ENCODE data around the gene RHBDF2. TPM values are rescaled to one million over a fixed set of nuclear protein-coding genes. Genes with fewer than 3 reads are reported as not detected.

The RHBDF2 gene
- total RNA-seq, 1 donor, result 62.1 TPM

GRCh38 chr17:76502341-76503211, 1.4 kb upstream of the RHBDF2 start:
- Histone ChIP-seq H3K9me3 (ENCODE audit: low read depth, low read length) (no peaks in the 10 kb centered on the region), H3K27me3 (ENCODE audit: insufficient read depth, low read length) (no peaks in the 10 kb centered on the region), H3K4me1 (ENCODE audit: insufficient read depth, low read length) (peaks cover 74% of the 10 kb centered on the region), H3K4me3 (ENCODE audit: low read length) (no peak overlapping the region)

GRCh38 chr17:76501827-76502307, 644 bp upstream of the RHBDF2 start:
- Histone ChIP-seq H3K4me1 (ENCODE audit: insufficient read depth, low read length) (peaks cover 81% of the 10 kb centered on the region), H3K4me3 (ENCODE audit: low read length) (no peak overlapping the region)

GRCh38 chr17:76500747-76501017, 541 bp downstream of the RHBDF2 start:
- Histone ChIP-seq H3K27me3 (ENCODE audit: insufficient read depth, low read length) (no peaks in the 10 kb centered on the region), H3K4me3 (ENCODE audit: low read length) (peak overlapping the region; percentile 93), H3K4me1 (ENCODE audit: insufficient read depth, low read length) (peaks cover 82% of the 10 kb centered on the region), H3K9me3 (ENCODE audit: low read depth, low read length) (no peaks in the 10 kb centered on the region)

More at GRCh38 chr17:76501827-76502307, 644 bp upstream of the RHBDF2 start:
- Histone ChIP-seq H3K27me3 (ENCODE audit: insufficient read depth, low read length) (no peaks in the 10 kb centered on the region), H3K9me3 (ENCODE audit: low read depth, low read length) (no peaks in the 10 kb centered on the region)

- peaks cover 86% of the 10 kb centered on the region for H3K4me1 ChIP-seq (ENCODE audit: insufficient read depth, low read length)
- peak overlapping the region; percentile 93 for H3K4me3 ChIP-seq (ENCODE audit: low read length)
- no peaks in the 10 kb centered on the region for H3K9me3 ChIP-seq (ENCODE audit: low read depth, low read length)
Observed at GRCh38 chr17:76500074-76500746, 1.0 kb downstream of the RHBDF2 start.

DNA sequence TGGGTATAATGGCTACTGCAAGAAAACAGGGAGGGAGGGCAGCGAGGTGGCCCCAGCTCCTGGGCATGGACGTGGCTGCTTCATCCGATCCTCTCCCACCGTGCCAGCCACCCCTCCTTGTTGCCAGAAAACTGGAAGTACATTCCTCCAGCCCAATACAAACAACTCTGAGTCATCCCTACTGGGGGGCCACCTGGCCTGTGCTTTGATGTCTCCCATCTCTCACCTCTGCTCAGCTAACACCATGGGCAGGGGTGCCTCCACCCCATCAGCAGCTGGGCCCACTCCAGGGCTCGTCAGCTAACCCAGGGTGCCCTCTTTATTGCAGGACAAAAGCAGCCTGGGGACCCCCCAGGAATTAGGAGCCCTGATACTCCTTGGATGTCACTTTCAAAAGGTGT, 2.0 kb downstream of the RHBDF2 start:
- H3K9me3 ChIP-seq (ENCODE audit: low read depth, low read length), result no peaks in the 10 kb centered on the region
- no peaks in the 10 kb centered on the region for H3K27me3 ChIP-seq (ENCODE audit: insufficient read depth, low read length)
- H3K4me3 ChIP-seq (ENCODE audit: low read length), result peak overlapping the region; percentile 93
- H3K4me1 ChIP-seq (ENCODE audit: insufficient read depth, low read length), result peaks cover 91% of the 10 kb centered on the region

More at GRCh38 chr17:76500074-76500746, 1.0 kb downstream of the RHBDF2 start:
- H3K27me3 ChIP-seq (ENCODE audit: insufficient read depth, low read length), result no peaks in the 10 kb centered on the region

DNA sequence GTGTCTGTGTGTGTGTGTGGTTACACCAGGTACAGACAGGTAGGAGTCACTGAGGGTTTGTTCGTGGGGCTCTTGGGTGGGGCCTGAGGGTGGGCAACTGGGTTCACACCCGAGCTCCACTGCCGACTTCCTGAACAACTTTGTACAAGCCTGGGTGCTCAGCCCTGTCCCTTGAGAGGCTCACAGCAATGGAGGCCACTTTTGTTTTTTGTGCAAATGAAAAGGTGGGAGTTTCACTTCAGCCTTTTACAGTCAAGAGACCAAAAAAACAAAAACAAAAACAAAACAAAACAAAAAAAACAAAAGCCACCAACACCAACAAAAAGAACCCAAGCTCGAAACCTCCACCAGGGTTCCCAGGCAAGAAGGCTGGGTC, 2.4 kb downstream of the RHBDF2 start:
- Histone ChIP-seq H3K9me3 (ENCODE audit: low read depth, low read length) (no peaks in the 10 kb centered on the region), H3K4me1 (ENCODE audit: insufficient read depth, low read length) (peaks cover 91% of the 10 kb centered on the region), H3K4me3 (ENCODE audit: low read length) (peak overlapping the region; percentile 93), H3K27me3 (ENCODE audit: insufficient read depth, low read length) (no peaks in the 10 kb centered on the region)

DNA sequence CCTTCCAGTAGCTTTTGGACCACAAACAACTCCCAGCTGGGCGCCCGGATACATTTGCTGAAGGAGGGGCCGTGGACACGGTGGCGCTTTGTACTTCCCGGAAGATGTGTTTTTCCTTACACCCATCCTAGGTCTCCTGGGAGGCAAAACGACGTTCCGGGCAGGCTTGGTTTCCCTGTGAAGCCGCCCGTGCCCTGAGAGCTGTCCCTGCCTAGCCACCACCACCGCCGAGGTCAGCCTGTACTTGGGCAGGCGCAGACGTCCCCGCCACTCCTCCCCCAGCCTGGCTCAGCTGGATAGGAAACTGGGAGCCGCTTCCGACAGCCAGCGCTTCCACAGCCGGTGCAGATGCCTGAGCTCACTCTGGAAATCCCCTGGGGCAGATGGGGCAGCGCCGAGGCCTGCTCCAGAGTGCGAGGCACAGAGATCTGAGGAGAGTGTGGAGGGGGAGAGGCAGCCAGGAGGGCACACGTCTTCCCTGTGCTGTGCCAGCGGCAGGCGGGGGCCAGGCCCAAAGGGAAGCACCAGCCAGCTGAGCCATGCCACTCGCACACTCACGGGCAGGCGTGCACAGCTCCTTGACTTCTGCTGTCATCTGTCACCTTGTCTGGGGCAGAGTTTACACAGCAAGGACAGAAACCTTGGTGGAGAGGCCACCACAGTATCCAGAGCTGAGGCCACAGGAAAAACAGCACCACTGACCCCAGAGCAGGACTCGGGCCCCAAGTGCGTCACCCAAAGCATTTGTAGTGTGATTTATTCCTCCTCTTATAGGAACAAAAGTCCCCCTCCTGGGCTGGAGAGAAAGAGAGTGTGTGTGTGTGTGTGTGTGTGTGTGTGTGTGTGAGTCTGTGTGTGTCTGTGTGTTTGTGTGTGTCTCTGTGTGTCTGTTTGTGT, 3.0 kb downstream of the RHBDF2 start:
- H3K9me3 ChIP-seq (ENCODE audit: low read depth, low read length), result no peaks in the 10 kb centered on the region
- H3K4me1 ChIP-seq (ENCODE audit: insufficient read depth, low read length), result peaks cover 93% of the 10 kb centered on the region
- H3K27me3 ChIP-seq (ENCODE audit: insufficient read depth, low read length), result no peaks in the 10 kb centered on the region
- H3K4me3 ChIP-seq (ENCODE audit: low read length), result peak overlapping the region; percentile 10

GRCh38 chr17:76497699-76497978, 3.6 kb downstream of the RHBDF2 start:
- Histone ChIP-seq H3K9me3 (ENCODE audit: low read depth, low read length) (no peaks in the 10 kb centered on the region), H3K27me3 (ENCODE audit: insufficient read depth, low read length) (no peaks in the 10 kb centered on the region), H3K4me3 (ENCODE audit: low read length) (no peak overlapping the region), H3K4me1 (ENCODE audit: insufficient read depth, low read length) (peaks cover 93% of the 10 kb centered on the region)

DNA sequence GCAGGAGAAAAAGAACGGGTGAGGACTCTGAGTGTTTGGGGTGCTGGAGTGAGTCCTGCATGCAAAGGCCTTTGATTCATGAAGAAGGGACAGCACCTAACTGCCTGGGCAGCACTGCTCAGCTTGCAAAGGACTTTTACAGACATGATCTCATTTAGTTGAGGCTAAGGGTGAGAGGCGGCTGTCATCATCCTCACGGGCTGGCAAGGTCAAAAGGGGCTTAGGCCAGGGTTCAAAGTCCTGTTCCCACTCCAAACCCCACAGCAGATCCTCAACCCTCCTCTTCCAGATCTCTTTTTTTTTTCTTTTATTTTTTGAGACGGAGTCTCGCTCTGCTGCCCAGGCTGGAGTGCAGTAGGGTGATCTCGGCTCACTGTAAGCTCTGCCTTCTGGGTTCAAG, 4.8 kb downstream of the RHBDF2 start:
- Histone ChIP-seq H3K4me1 (ENCODE audit: insufficient read depth, low read length) (peaks cover 93% of the 10 kb centered on the region), H3K4me3 (ENCODE audit: low read length) (no peak overlapping the region), H3K9me3 (ENCODE audit: low read depth, low read length) (no peaks in the 10 kb centered on the region), H3K27me3 (ENCODE audit: insufficient read depth, low read length) (no peaks in the 10 kb centered on the region)

DNA sequence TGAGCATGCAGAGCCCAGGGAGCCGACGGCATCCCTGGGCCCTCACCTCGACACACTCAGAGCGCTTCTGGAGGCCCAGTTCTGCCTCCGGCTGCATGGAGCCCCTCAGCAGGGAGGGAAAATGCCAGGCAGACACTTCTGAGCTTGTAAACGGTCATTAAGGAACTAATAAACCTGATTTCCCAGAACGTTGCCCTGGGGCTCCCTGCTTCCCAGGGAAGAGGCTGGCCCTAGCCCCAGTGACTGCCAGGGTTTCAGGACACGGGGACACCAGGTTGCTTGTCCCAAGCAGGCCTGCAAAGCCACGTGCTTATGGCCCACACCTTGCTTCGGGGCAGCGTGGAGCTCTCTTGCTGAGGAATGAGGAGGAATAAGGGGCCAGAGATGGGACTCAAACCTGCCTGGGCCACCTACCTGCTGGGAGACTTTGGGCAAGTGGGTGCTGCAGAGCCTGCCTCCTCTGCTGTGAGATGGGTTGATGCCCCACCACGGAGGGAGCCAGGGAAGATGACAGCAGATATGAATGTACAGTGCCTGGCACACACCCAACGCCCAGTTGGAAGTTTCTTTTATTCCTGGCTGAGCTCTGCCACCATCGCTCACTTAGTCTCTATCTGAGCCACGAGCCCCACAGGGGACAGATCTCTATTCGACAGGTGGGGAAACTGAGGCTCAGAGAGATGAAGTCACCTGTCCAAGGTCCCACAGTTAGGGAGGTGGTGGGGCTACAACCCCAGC, 5.4 kb downstream of the RHBDF2 start:
- Histone ChIP-seq H3K9me3 (ENCODE audit: low read depth, low read length) (no peaks in the 10 kb centered on the region), H3K4me3 (ENCODE audit: low read length) (no peak overlapping the region), H3K27me3 (ENCODE audit: insufficient read depth, low read length) (no peaks in the 10 kb centered on the region), H3K4me1 (ENCODE audit: insufficient read depth, low read length) (peaks cover 99% of the 10 kb centered on the region)

- H3K4me1 ChIP-seq (ENCODE audit: insufficient read depth, low read length), result peaks cover 99% of the 10 kb centered on the region
- H3K9me3 ChIP-seq (ENCODE audit: low read depth, low read length), result no peaks in the 10 kb centered on the region
- H3K27me3 ChIP-seq (ENCODE audit: insufficient read depth, low read length), result no peaks in the 10 kb centered on the region
- no peak overlapping the region for H3K4me3 ChIP-seq (ENCODE audit: low read length)
Observed at GRCh38 chr17:76493505-76494167, 7.6 kb downstream of the RHBDF2 start.

DNA sequence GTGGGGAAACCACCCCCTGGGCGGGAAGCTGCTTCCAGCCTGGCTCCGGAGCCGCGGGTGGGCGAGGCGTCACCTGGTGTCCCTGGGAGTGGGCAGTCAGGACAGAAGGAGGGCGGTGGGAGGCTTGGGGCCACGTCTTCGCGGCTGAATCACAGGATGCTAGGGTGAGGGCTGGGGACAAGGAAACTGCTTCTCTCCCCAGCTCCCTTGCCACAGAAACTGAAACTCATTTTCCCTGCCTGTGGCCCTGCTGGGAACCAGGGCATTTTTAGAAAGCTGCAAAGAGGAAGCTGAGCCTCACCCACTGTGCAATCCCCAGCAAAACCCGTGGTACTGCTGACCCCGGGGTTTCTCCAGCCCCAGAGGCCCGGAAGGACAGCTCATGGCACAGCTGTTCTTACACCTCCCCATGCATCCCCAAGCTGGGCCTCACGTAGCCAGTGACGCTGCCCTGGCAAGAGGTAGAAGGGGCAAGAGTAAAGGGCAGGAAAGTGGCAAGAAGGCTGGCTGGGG, 8.2 kb downstream of the RHBDF2 start:
- H3K9me3 ChIP-seq (ENCODE audit: low read depth, low read length), result no peaks in the 10 kb centered on the region
- H3K4me1 ChIP-seq (ENCODE audit: insufficient read depth, low read length), result peaks cover 93% of the 10 kb centered on the region
- peak overlapping the region; percentile 27 for H3K4me3 ChIP-seq (ENCODE audit: low read length)
- no peaks in the 10 kb centered on the region for H3K27me3 ChIP-seq (ENCODE audit: insufficient read depth, low read length)

DNA sequence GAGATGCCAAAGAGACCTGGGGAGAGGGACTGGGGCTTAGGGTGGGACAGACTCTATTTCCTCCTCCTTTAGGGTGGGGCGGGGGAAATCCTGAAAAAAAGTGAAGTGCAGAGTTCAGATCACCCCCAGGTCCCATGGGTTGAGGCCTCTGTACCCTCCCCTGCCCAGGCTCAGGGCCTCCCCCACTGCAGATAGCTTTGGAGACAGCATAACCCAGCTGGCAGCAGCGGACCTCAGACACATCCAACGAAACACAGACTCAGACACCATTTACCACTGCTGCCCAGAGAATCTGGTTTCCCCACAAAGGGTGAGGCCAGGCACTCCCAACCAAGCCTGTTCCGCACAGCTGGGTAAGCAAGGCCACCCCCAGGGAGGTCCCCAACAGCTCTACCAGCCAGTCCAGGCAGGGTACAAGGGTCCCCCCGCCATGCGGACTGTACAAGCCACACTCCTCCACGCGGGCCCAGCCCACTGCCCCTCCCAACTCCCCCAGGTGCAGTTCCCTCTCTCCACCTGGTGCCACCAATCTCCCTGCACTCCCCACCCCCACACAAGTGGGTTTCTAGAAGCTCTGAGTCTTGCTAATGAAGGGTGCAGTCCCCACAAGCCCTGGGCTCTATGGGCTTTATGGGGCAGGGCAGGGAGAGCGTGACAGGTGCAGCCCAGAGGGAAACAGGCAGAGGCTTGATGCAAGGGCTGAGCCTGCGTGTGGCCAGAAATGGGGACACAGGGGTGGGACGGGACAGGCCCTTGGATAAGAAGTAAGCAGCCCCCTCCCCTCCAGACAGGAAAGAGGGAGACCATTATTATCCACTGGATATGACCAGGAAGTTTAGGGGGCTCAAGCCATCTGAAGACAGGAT, 8.9 kb downstream of the RHBDF2 start:
- Histone ChIP-seq H3K9me3 (ENCODE audit: low read depth, low read length) (no peaks in the 10 kb centered on the region), H3K4me1 (ENCODE audit: insufficient read depth, low read length) (peaks cover 86% of the 10 kb centered on the region), H3K4me3 (ENCODE audit: low read length) (peak overlapping the region; percentile 27)

More for the DNA sequence above, 8.9 kb downstream of the RHBDF2 start:
- H3K27me3 ChIP-seq (ENCODE audit: insufficient read depth, low read length), result no peaks in the 10 kb centered on the region
